Fibroblast of lung (primary cell): Measurements from ENCODE around the gene KCNIP1. TPM values are rescaled to one million over a fixed set of nuclear protein-coding genes. Genes with fewer than 3 reads are reported as not detected.
"Not testable (repeated sequence)": the region's sequence is repeated elsewhere in the genome, so short reads cannot be mapped to it uniquely, and the experiment has no call there.

Source experiments
- DNase-seq, 2 donors: peaks; one replicate each; pipeline versions ENCODE4 v3.0.0 to v3.0.0-alpha.2; 2010; ENCODE audit warnings: low read depth in 2 of 2
- H2AFZ ChIP-seq: 2 replicates; pipeline ENCODE4 v1.5.1; 2012; ENCODE audit warnings: low read length, control low read depth, inconsistent platforms
- H3K27ac ChIP-seq: 2 replicates; pipeline ENCODE4 v1.5.1; 2011; ENCODE audit warnings: low read length, control low read depth; ENCODE audit not compliant: insufficient read depth
- H3K27me3 ChIP-seq: 2 replicates; pipeline ENCODE4 v1.5.1; 2011; ENCODE audit warnings: mild to moderate bottlenecking, low read length; ENCODE audit not compliant: control insufficient read depth, insufficient read depth
- H3K36me3 ChIP-seq: 2 replicates; pipeline ENCODE4 v1.5.1; 2011; ENCODE audit warnings: low read length; ENCODE audit not compliant: control insufficient read depth, insufficient read depth
- H3K4me1 ChIP-seq: 2 replicates; pipeline ENCODE4 v1.5.1; 2011; ENCODE audit warnings: low read length; ENCODE audit not compliant: control insufficient read depth, insufficient read depth; ENCODE audit errors: extremely low read depth
- H3K4me2 ChIP-seq: 2 replicates; pipeline ENCODE4 v1.5.1; 2011; ENCODE audit warnings: low read length, control low read depth; ENCODE audit not compliant: insufficient read depth; ENCODE audit errors: extremely low read depth
- H3K4me3 ChIP-seq, 4 experiments: fragments of 200-600 bp in 1 of 4; sonication (generic) in 1 of 4; replicated peaks in 1 of 4; 2 replicates each; pipeline ENCODE4 v1.5.1; 2011 to 2016; ENCODE audit warnings: low read length in 4 of 4, low read depth in 3 of 4, mild to moderate bottlenecking in 3 of 4, control low read depth in 2 of 4, inconsistent platforms in 1 of 4, mixed read lengths in 1 of 4; ENCODE audit not compliant: insufficient read depth in 1 of 4; ENCODE audit errors: control extremely low read depth in 1 of 4
- H3K79me2 ChIP-seq: 2 replicates; pipeline ENCODE4 v1.5.1; 2012; ENCODE audit warnings: mild to moderate bottlenecking, low read length, inconsistent platforms; ENCODE audit not compliant: control insufficient read depth, insufficient read depth
- H3K9ac ChIP-seq: 2 replicates; pipeline ENCODE4 v1.5.1; 2011; ENCODE audit warnings: mild to moderate bottlenecking, low read length, control low read depth; ENCODE audit not compliant: insufficient read depth
- H3K9me3 ChIP-seq: 2 replicates; pipeline ENCODE4 v1.5.1; 2012; ENCODE audit warnings: low read depth, low read length; ENCODE audit not compliant: control insufficient read depth, insufficient read depth
- H4K20me1 ChIP-seq: 2 replicates; pipeline ENCODE4 v1.5.1; 2011; ENCODE audit warnings: low read length; ENCODE audit not compliant: control insufficient read depth, insufficient read depth; ENCODE audit errors: extremely low read depth
- EZH2 ChIP-seq: IDR thresholded peaks from 2 replicates; pipeline ENCODE4 v1.5.1; 2012; ENCODE audit warnings: low read length, control low read depth, mild to moderate bottlenecking; ENCODE audit errors: missing control alignments
- polyA plus RNA-seq, 2 donors: library from polyadenylated mRNA; depleted of rRNA in 1 of 2; stranded (reverse) in 1 of 2; unstranded in 1 of 2; fragments of >200 nt; gene quantifications; 2 replicates each; pipeline ENCODE4 v1.2.1, GENCODE V29; 2011 to 2012; ENCODE audit warnings: missing spikeins in 1 of 2
- total RNA-seq: library from RNA; depleted of rRNA; stranded (reverse); fragments of >200 nt; gene quantifications from 2 replicates; pipeline ENCODE4 v1.2.1, GENCODE V29; 2014
- TF ChIP-seq, protein P1 (sequence below), 2 donors: IDR thresholded peaks in 1 of 2; conservative IDR thresholded peaks in 1 of 2; 1 replicate in 1 of 2; 2 replicates in 1 of 2; pipeline ENCODE4 v1.5.1; 2011 to 2012; ENCODE audit warnings: low read length in 2 of 2, control low read depth in 1 of 2, inconsistent platforms in 1 of 2, low read depth in 1 of 2, mild to moderate bottlenecking in 1 of 2

Gene KCNIP1
- total and polyA plus RNA-seq, 2 donors (not counting 1 experiment from before 2014, with no cell fraction given), result not detected

GRCh38 chr5:170752257-170753215 lies 248.7 kb downstream of the KCNIP1 start:
- Histone ChIP-seq H3K4me2 (no peak overlapping the region), H3K9ac (no peak overlapping the region), H3K9me3 (no peaks in the 10 kb centered on the region), H2AFZ (no peak overlapping the region), H3K27ac (no peak overlapping the region), H3K79me2 (no peaks in the 10 kb centered on the region), H4K20me1 (no peaks in the 10 kb centered on the region), H3K4me1 (no peaks in the 10 kb centered on the region), H3K36me3 (no peaks in the 10 kb centered on the region), H3K27me3 (peaks cover 3% of the 10 kb centered on the region), H3K4me3 (no peak overlapping the region)
- TF ChIP-seq, protein P1, sequence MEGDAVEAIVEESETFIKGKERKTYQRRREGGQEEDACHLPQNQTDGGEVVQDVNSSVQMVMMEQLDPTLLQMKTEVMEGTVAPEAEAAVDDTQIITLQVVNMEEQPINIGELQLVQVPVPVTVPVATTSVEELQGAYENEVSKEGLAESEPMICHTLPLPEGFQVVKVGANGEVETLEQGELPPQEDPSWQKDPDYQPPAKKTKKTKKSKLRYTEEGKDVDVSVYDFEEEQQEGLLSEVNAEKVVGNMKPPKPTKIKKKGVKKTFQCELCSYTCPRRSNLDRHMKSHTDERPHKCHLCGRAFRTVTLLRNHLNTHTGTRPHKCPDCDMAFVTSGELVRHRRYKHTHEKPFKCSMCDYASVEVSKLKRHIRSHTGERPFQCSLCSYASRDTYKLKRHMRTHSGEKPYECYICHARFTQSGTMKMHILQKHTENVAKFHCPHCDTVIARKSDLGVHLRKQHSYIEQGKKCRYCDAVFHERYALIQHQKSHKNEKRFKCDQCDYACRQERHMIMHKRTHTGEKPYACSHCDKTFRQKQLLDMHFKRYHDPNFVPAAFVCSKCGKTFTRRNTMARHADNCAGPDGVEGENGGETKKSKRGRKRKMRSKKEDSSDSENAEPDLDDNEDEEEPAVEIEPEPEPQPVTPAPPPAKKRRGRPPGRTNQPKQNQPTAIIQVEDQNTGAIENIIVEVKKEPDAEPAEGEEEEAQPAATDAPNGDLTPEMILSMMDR (conservative IDR thresholded peaks at IDR 0.05 in 1 of 2, IDR thresholded peaks at IDR 0.05 in 1 of 2; ENCODE audit: low read depth in 1 of 2, low read length in 2 of 2), result no peak
- no peak for TF ChIP-seq EZH2
- DNase-seq, result no peak

GRCh38 chr5:170753311-170753710 lies 249.5 kb downstream of the KCNIP1 start:
- Histone ChIP-seq H3K27me3 (peaks cover 3% of the 10 kb centered on the region), H3K4me1 (no peaks in the 10 kb centered on the region), H3K27ac (no peak overlapping the region), H3K4me2 (no peak overlapping the region), H2AFZ (no peak overlapping the region), H3K36me3 (no peaks in the 10 kb centered on the region), H4K20me1 (no peaks in the 10 kb centered on the region), H3K9ac (no peak overlapping the region), H3K9me3 (no peaks in the 10 kb centered on the region), H3K4me3 (no peak overlapping the region), H3K79me2 (no peaks in the 10 kb centered on the region)
- no peak for DNase-seq
- no peak for TF ChIP-seq EZH2
- TF ChIP-seq, protein P1 (conservative IDR thresholded peaks at IDR 0.05 in 1 of 2, IDR thresholded peaks at IDR 0.05 in 1 of 2; ENCODE audit: low read depth in 1 of 2, low read length in 2 of 2), result no peak

DNA sequence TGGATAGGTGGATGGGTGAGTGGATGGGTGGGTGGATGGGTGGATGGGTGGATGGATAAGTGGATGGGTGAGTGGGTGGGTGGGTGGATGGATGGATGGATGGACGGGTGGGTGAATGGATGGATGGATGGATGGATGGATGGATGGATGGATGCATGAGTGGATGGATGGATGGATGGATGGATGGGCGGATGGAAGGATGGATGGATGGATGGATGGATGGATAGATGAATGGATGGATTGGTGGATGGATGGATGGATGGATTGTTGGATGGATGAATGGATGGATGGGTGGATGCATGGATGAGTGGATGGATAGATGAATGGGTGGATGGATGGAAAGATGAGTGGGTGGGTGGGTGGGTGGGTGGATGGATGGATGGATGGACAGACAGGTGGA lies 250.7 kb downstream of the KCNIP1 start:
- not testable (repeated sequence) for H3K9ac ChIP-seq, H3K27ac ChIP-seq, H3K4me1 ChIP-seq, H3K4me2 ChIP-seq, H2AFZ ChIP-seq, DNase-seq, H4K20me1 ChIP-seq, H3K4me3 ChIP-seq, H3K79me2 ChIP-seq, H3K36me3 ChIP-seq, H3K9me3 ChIP-seq, H3K27me3 ChIP-seq
